Keratinocyte (primary cell): ENCODE results near the gene TENM4.

Experiments used
- CTCF ChIP-seq, 3 experiments: IDR thresholded peaks in 1 of 3; conservative IDR thresholded peaks in 1 of 3; optimal IDR thresholded peaks in 1 of 3; 2 replicates in 2 of 3; 3 replicates in 1 of 3; pipeline versions ENCODE3 to v1.5.1; 2011; ENCODE audit warnings: low read length in 3 of 3, mild to moderate bottlenecking in 3 of 3, moderate library complexity in 2 of 3, control low read depth in 1 of 3, inconsistent platforms in 1 of 3; ENCODE audit not compliant: insufficient read depth in 2 of 3; ENCODE audit errors: extremely low read depth in 1 of 3
- EZH2 ChIP-seq: IDR thresholded peaks from one replicate; pipeline ENCODE4 v1.6.1; 2012; ENCODE audit warnings: inconsistent platforms, mild to moderate bottlenecking, low read length, moderate library complexity

- no peak for TF ChIP-seq CTCF (optimal IDR thresholded peaks at IDR 0.05 in 1 of 3, IDR thresholded peaks at IDR 0.05 in 1 of 3, conservative IDR thresholded peaks at IDR 0.05 in 1 of 3; ENCODE audit: extremely low read depth in 1 of 3, insufficient read depth in 2 of 3, low read length in 3 of 3)
- TF ChIP-seq EZH2, result no peak
These were observed 742.2 kb downstream of the TENM4 start for GRCh38 chr11:78698612-78699011.
